DOHH2 (cell line): ENCODE measurements around the gene TPO.

Experiments used
- CTCF ChIP-seq: fragments of 200-600 bp; sonication (generic); IDR thresholded peaks from one replicate; pipeline ENCODE4 v1.5.1; 2014; ENCODE audit warnings: antibody characterized with exemption, mild to moderate bottlenecking, low read depth, low read length; ENCODE audit not compliant: poor library complexity, severe bottlenecking
- EZH2phosphoT487 ChIP-seq: fragments of 200-600 bp; sonication (generic); IDR thresholded peaks from 2 replicates; pipeline ENCODE4 v1.6.1; 2017; ENCODE audit warnings: borderline replicate concordance, mild to moderate bottlenecking, antibody characterized with exemption, low read length, moderate library complexity, mixed read lengths

GRCh38 chr2:1480671-1481076 lies 67.4 kb downstream of the TPO start:
- TF ChIP-seq CTCF (no peak), EZH2phosphoT487 (no peak)
